Keratinocyte (primary cell): Measurements from ENCODE around the gene CCDC167. TPM values are rescaled to one million over a fixed set of nuclear protein-coding genes. Genes with fewer than 3 reads are reported as not detected.

Source experiments
- DNase-seq: peaks from one replicate; pipeline ENCODE4 v3.0.0-alpha.2; 2011; ENCODE audit warnings: low read depth, missing footprints, low spot score
- FAIRE-seq: peaks from 2 replicates; lab custom pipeline; 2011; peaks lifted over from hg19 to GRCh38; lab: Jason Lieb, UNC
- H2AFZ ChIP-seq: 2 replicates; pipeline ENCODE4 v1.6.0; 2012; ENCODE audit warnings: low read length, control low read depth, inconsistent platforms; ENCODE audit not compliant: control insufficient read depth
- H3K27ac ChIP-seq: 2 replicates; pipeline ENCODE4 v1.5.1; 2011; ENCODE audit warnings: low read length; ENCODE audit not compliant: control insufficient read depth, insufficient read depth
- H3K27me3 ChIP-seq: 3 replicates; pipeline ENCODE4 v1.6.0; 2011; ENCODE audit warnings: low read length; ENCODE audit not compliant: control insufficient read depth, insufficient read depth; ENCODE audit errors: extremely low read depth
- H3K36me3 ChIP-seq, 2 experiments: 2 replicates in 1 of 2; 3 replicates in 1 of 2; pipeline ENCODE4 v1.5.1; 2011; ENCODE audit warnings: low read length in 2 of 2, mild to moderate bottlenecking in 1 of 2; ENCODE audit not compliant: control insufficient read depth in 2 of 2, insufficient read depth in 2 of 2; ENCODE audit errors: extremely low read depth in 1 of 2
- H3K4me1 ChIP-seq: 3 replicates; pipeline ENCODE4 v1.5.1; 2011; ENCODE audit warnings: low read length; ENCODE audit not compliant: control insufficient read depth, insufficient read depth; ENCODE audit errors: extremely low read depth
- H3K4me2 ChIP-seq: 3 replicates; pipeline ENCODE4 v1.6.0; 2011; ENCODE audit warnings: low read depth, low read length; ENCODE audit not compliant: control insufficient read depth, insufficient read depth; ENCODE audit errors: extremely low read depth
- H3K4me3 ChIP-seq, 3 experiments: fragments of 200-600 bp in 1 of 3; sonication (generic) in 1 of 3; 2 replicates in 2 of 3; 3 replicates in 1 of 3; pipeline ENCODE4 v1.5.1; 2011 to 2016; ENCODE audit warnings: low read length in 3 of 3, mild to moderate bottlenecking in 3 of 3, control low read depth in 2 of 3, inconsistent platforms in 1 of 3, low read depth in 1 of 3, mixed read lengths in 1 of 3, mixed run types in 1 of 3, moderate library complexity in 1 of 3; ENCODE audit not compliant: control insufficient read depth in 2 of 3, insufficient read depth in 2 of 3; ENCODE audit errors: extremely low read depth in 1 of 3
- H3K79me2 ChIP-seq: 2 replicates; pipeline ENCODE4 v1.6.0; 2012; ENCODE audit warnings: low read length; ENCODE audit not compliant: control insufficient read depth, insufficient read depth
- H3K9ac ChIP-seq: 3 replicates; pipeline ENCODE4 v1.6.0; 2011; ENCODE audit warnings: low read length; ENCODE audit not compliant: control insufficient read depth, insufficient read depth; ENCODE audit errors: extremely low read depth
- H3K9me1 ChIP-seq: 3 replicates; pipeline ENCODE4 v1.6.0; 2011; ENCODE audit warnings: low read length; ENCODE audit not compliant: control insufficient read depth, insufficient read depth; ENCODE audit errors: extremely low read depth
- H3K9me3 ChIP-seq: 2 replicates; pipeline ENCODE4 v1.5.1; 2012; ENCODE audit warnings: low read depth, low read length; ENCODE audit not compliant: control insufficient read depth
- H4K20me1 ChIP-seq: 3 replicates; pipeline ENCODE4 v1.6.0; 2011; ENCODE audit warnings: low read length; ENCODE audit not compliant: control insufficient read depth, insufficient read depth; ENCODE audit errors: extremely low read depth
- CTCF ChIP-seq, 3 experiments: IDR thresholded peaks in 1 of 3; conservative IDR thresholded peaks in 1 of 3; optimal IDR thresholded peaks in 1 of 3; 2 replicates in 2 of 3; 3 replicates in 1 of 3; pipeline versions ENCODE3 to v1.5.1; 2011; ENCODE audit warnings: low read length in 3 of 3, mild to moderate bottlenecking in 3 of 3, moderate library complexity in 2 of 3, control low read depth in 1 of 3, inconsistent platforms in 1 of 3; ENCODE audit not compliant: insufficient read depth in 2 of 3; ENCODE audit errors: extremely low read depth in 1 of 3
- EZH2 ChIP-seq: IDR thresholded peaks from one replicate; pipeline ENCODE4 v1.6.1; 2012; ENCODE audit warnings: inconsistent platforms, mild to moderate bottlenecking, low read length, moderate library complexity
- dilution Hi-C: fragments of 300-500 bp; cut with MboI; formaldehyde crosslinking; loops from one replicate; pipeline ENCODE4 v1.7.0; 2020; ENCODE audit warnings: low sequenced_read_pairs; ENCODE audit not compliant: extremely low pct_ligation_motif_present
- polyA plus RNA-seq, 5 experiments: library from polyadenylated mRNA; depleted of rRNA in 3 of 5; stranded (reverse) in 3 of 5; stranded (forward) in 1 of 5; unstranded in 1 of 5; fragments of >200 nt; gene quantifications; 1 replicate in 1 of 5; 2 replicates in 3 of 5; 3 replicates in 1 of 5; pipeline versions ENCODE4 v1.2.1 to v1.2.3, GENCODE V29; 2011 to 2012; ENCODE audit warnings: missing spikeins in 2 of 5, low read depth in 1 of 5, low replicate concordance in 1 of 5

The CCDC167 gene
- polyA plus RNA-seq, 1 donor (not counting 4 experiments of a cell fraction or from before 2014, with no cell fraction given): 39.8 TPM

GRCh38 chr6:37520926-37521325, 21.2 kb upstream of the CCDC167 start:
- DNase-seq: no peak
- H3K9ac ChIP-seq: no peak overlapping the region
- H3K79me2 ChIP-seq: no peaks in the 10 kb centered on the region
- no peak for TF ChIP-seq EZH2
- no peak for TF ChIP-seq CTCF (optimal IDR thresholded peaks at IDR 0.05 in 1 of 3, IDR thresholded peaks at IDR 0.05 in 1 of 3, conservative IDR thresholded peaks at IDR 0.05 in 1 of 3; ENCODE audit: extremely low read depth in 1 of 3, insufficient read depth in 2 of 3, low read length in 3 of 3)
- no peak overlapping the region for H3K27ac ChIP-seq
- H3K9me1 ChIP-seq: no peaks in the 10 kb centered on the region
- no peaks in the 10 kb centered on the region for H4K20me1 ChIP-seq
- dilution Hi-C loops: no loop called here
- no peak overlapping the region for H3K4me3 ChIP-seq
- H3K27me3 ChIP-seq: peaks cover 8% of the 10 kb centered on the region
- H3K9me3 ChIP-seq: no peaks in the 10 kb centered on the region
- no peak overlapping the region for H2AFZ ChIP-seq
- no peaks in the 10 kb centered on the region for H3K36me3 ChIP-seq
- FAIRE-seq: no peak
- H3K4me1 ChIP-seq: peaks cover 2% of the 10 kb centered on the region
- H3K4me2 ChIP-seq: no peak overlapping the region

- H3K4me3 ChIP-seq: no peak overlapping the region
- dilution Hi-C loops: no loop called here
- peaks cover 12% of the 10 kb centered on the region for H3K4me1 ChIP-seq
- no peak overlapping the region for H3K9ac ChIP-seq
- FAIRE-seq (no peak), DNase-seq (no peak)
- H3K9me1 ChIP-seq: no peaks in the 10 kb centered on the region
- H3K36me3 ChIP-seq: no peaks in the 10 kb centered on the region
- H3K4me2 ChIP-seq: no peak overlapping the region
- H3K27ac ChIP-seq: no peak overlapping the region
- no peaks in the 10 kb centered on the region for H3K79me2 ChIP-seq
- H4K20me1 ChIP-seq: no peaks in the 10 kb centered on the region
- no peak overlapping the region for H2AFZ ChIP-seq
- peaks cover 8% of the 10 kb centered on the region for H3K27me3 ChIP-seq
- TF ChIP-seq EZH2: no peak
- no peaks in the 10 kb centered on the region for H3K9me3 ChIP-seq
Observed at GRCh38 chr6:37519461-37519860, 19.8 kb upstream of the CCDC167 start.

DNA sequence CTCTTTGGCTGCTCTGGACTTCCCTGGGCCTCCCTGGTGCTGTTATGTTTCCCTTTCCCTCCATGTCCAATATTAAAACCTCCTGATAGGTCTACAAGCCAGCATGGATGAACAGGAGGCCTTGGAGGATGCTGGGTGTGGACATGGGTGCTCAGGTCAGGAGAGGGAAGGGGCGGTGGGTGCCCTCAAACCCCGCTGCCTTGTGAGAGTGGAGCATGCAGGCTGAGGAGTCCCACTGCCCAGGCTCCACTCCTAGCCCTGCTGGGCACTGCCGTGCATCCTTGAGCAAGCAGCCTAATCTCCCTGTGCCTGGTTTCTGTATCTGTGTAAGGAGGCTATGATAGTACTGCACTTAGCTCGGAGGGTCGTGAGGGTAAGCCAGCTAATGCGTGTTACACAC, 18.4 kb upstream of the CCDC167 start:
- no peak overlapping the region for H3K4me3 ChIP-seq
- DNase-seq (no peak), FAIRE-seq (no peak)
- H3K9me1 ChIP-seq: no peaks in the 10 kb centered on the region
- H3K9me3 ChIP-seq: no peaks in the 10 kb centered on the region
- H3K27me3 ChIP-seq: peaks cover 9% of the 10 kb centered on the region
- peaks cover 13% of the 10 kb centered on the region for H3K4me1 ChIP-seq
- no peak overlapping the region for H3K4me2 ChIP-seq
- no peaks in the 10 kb centered on the region for H3K79me2 ChIP-seq
- no peaks in the 10 kb centered on the region for H3K36me3 ChIP-seq
- no peak overlapping the region for H3K27ac ChIP-seq
- H2AFZ ChIP-seq: no peak overlapping the region
- no peaks in the 10 kb centered on the region for H4K20me1 ChIP-seq
- dilution Hi-C loops: no loop called here
- H3K9ac ChIP-seq: no peak overlapping the region
- TF ChIP-seq EZH2 (no peak), CTCF (optimal IDR thresholded peaks at IDR 0.05 in 1 of 3, IDR thresholded peaks at IDR 0.05 in 1 of 3, conservative IDR thresholded peaks at IDR 0.05 in 1 of 3; ENCODE audit: extremely low read depth in 1 of 3, insufficient read depth in 2 of 3, low read length in 3 of 3) (no peak)
